SK-N-SH (cell line): Measurements from ENCODE around the gene MRPL36.

ENCODE experiments used
- CTCF ChIP-seq: fragments of 200-600 bp; sonication (generic); IDR thresholded peaks from 2 replicates; pipeline ENCODE4 v1.6.1; 2017; ENCODE audit warnings: antibody characterized with exemption, mild to moderate bottlenecking, moderate library complexity
- EZH2phosphoT487 ChIP-seq: fragments of 200-600 bp; sonication (generic); IDR thresholded peaks from 2 replicates; pipeline ENCODE4 v1.6.1; 2017; ENCODE audit warnings: low read depth, mixed run types, mild to moderate bottlenecking, antibody characterized with exemption, moderate library complexity, borderline replicate concordance

- TF ChIP-seq CTCF, result no peak
- TF ChIP-seq EZH2phosphoT487, result no peak
Observed at GRCh38 chr5:1799110-1799601, 481 bp downstream of the MRPL36 start.
